Loucy (cell line): ENCODE results near the gene RNU5B-1.

ENCODE experiments used
- CTCF ChIP-seq: fragments of 200-600 bp; sonication (generic); conservative IDR thresholded peaks from 2 replicates; pipeline ENCODE4 v1.5.1; 2014; ENCODE audit warnings: mild to moderate bottlenecking, antibody characterized with exemption, low read length
- EZH2phosphoT487 ChIP-seq: fragments of 200-600 bp; IDR thresholded peaks from 2 replicates; pipeline ENCODE4 v1.6.1; 2018; ENCODE audit warnings: antibody characterized with exemption, mild to moderate bottlenecking, moderate library complexity, borderline replicate concordance

GRCh38 chr15:65263313-65263712, 41.2 kb upstream of the RNU5B-1 start:
- no peak for TF ChIP-seq CTCF
- no peak for TF ChIP-seq EZH2phosphoT487
